ENCODE data around the gene COMMD6. TPM values are rescaled to one million over a fixed set of nuclear protein-coding genes. Genes with fewer than 3 reads are reported as not detected.

The COMMD6 gene
- total RNA-seq (2022): 101 and 104 TPM in 2 replicates
- percentile 84 among the genes with signal in this experiment for Bru-seq, nascent RNA
- percentile 69 among the genes with signal in this experiment for BruChase-seq, experiment 1, labeled RNA remaining after a 2-hour chase
- percentile 77 among the genes with signal in this experiment for BruChase-seq, experiment 2, labeled RNA remaining after a 6-hour chase
- long read RNA-seq, partial matches to known transcripts: 1 of 5 reads
- long read RNA-seq, other reads (novel, unspliced or antisense): 4 of 5 reads

DNA sequence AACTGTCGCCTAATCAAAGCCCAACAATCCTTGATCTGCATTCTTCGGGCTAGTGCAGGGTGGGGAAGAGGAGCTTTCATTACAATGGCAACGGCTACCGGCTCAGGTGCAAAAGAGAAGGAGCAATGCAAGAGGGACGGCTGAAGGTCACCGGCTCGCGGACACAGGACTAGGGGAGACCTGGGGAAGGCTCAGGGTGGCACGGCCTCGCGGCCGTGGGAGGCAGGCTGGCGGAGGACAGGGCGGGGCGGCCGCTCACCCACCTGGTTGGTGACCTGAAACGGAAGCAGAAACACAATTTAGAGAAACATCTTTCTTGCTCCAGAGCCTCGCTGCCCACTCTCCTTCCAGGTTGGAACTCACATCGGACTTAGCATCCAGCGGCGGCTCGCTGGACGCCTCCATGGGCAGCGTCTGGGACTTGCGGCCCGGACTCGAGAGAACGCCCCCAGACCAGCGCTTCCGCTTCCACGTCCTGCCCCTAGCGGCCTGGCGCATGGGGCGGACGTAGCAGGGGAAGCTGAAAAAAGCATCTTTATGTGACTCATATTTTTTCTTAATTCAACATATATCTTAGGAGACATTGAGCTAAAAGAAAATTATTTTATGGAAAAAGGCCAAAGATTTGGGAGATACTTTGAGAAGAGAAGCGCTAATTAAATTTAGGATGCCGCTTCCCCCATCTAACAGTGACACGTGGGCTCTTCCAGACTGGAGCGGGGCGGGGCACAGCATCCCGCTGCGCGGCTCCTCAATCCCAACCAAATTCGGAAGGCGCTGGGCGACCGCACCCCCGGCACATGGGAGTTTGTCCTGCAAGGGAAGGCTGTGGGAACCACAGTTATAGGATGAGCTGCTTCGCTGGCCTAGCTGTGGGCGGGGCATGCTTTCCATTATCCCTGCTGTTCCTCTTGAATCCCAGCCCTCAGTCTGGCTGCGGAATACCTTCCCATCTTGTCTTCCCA lies at the start of gene COMMD6:
TSS of gene COMMD6 (minus strand) at position 441 of the 965 bp plus-strand sequence. CDS start at position 405, 36 bp downstream.
- H3K4me1 ChIP-seq: 0 out of 2 replicates have a peak, but pooled peaks cover 7% of the 10 kb centered on the region
- TF ChIP-seq, protein P1, sequence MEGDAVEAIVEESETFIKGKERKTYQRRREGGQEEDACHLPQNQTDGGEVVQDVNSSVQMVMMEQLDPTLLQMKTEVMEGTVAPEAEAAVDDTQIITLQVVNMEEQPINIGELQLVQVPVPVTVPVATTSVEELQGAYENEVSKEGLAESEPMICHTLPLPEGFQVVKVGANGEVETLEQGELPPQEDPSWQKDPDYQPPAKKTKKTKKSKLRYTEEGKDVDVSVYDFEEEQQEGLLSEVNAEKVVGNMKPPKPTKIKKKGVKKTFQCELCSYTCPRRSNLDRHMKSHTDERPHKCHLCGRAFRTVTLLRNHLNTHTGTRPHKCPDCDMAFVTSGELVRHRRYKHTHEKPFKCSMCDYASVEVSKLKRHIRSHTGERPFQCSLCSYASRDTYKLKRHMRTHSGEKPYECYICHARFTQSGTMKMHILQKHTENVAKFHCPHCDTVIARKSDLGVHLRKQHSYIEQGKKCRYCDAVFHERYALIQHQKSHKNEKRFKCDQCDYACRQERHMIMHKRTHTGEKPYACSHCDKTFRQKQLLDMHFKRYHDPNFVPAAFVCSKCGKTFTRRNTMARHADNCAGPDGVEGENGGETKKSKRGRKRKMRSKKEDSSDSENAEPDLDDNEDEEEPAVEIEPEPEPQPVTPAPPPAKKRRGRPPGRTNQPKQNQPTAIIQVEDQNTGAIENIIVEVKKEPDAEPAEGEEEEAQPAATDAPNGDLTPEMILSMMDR (IDR thresholded peaks at IDR 0.05; ENCODE audit: insufficient read depth in 1 of 2, low read depth in 1 of 2, low read length in 1 of 2, severe bottlenecking in 1 of 2, unreplicated experiment in 1 of 2): peak; percentile 30 to 80
- ChIA-PET POLR2A (no interaction called here), CTCF (interaction anchor here (1.8 kb wide), 1 partner anchor 56 kb away, joined by 14 read pairs; the partner anchor contains the start of gene TBC1D4)
- H3K36me3 Mint-ChIP-seq (ENCODE audit: insufficient read depth, unreplicated experiment): peaks cover 30% of the 10 kb centered on the region
- H3K27ac Mint-ChIP-seq (ENCODE audit: unreplicated experiment): peak within 1 kb of the TSS; percentile 87
- peak; percentile 90 to 91 for DNase-seq
- no peaks in the 10 kb centered on the region for H3K9me3 ChIP-seq
- H3K9me3 Mint-ChIP-seq (ENCODE audit: unreplicated experiment): no peaks in the 10 kb centered on the region
- H3K4me3 ChIP-seq (ENCODE audit: low read depth, low read length): peak within 1 kb of the TSS; percentile 87
- intact Hi-C loops (cut with micrococcal nuclease; ENCODE audit: unreplicated experiment): loop anchor here (1.0 to 2.0 kb wide), 2 partner anchors 12 to 55 kb away; partner anchors contain the start of genes TBC1D4 and UCHL3
- TSS peak; percentile 63 for BruUV-seq (replicated peaks)
- peaks cover 2% of the 10 kb centered on the region for H3K36me3 ChIP-seq (ENCODE audit: control insufficient read depth, insufficient read depth, low read length)
- peak within 1 kb of the TSS; percentile 92 for H3K4me3 Mint-ChIP-seq (ENCODE audit: unreplicated experiment)
- no peaks in the 10 kb centered on the region for H3K27me3 Mint-ChIP-seq (ENCODE audit: insufficient read depth, unreplicated experiment)
- H3K27me3 ChIP-seq (replicated peaks; ENCODE audit: control insufficient read depth, insufficient read depth, low read length): no peaks in the 10 kb centered on the region
- peaks cover 14% of the 10 kb centered on the region for H3K4me1 Mint-ChIP-seq (ENCODE audit: low read depth, unreplicated experiment)

DNA sequence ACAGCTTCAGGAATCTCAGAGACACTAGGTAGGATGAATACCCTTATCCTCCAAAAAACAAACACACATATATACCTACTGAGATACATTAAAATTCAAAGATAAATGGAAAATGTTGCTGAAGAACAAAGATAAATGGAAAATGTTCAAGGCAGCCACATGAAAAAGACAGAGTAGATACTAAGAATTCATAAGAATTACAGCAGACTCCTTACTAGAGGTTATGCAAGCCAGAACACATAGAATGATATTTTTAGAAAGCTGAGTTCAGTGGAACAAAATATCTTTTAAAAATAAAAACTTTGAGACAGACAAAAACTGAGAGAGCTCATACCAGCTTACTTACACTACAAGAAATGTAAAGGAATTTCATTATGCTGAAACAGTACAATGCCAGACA lies 47.5 kb upstream of the COMMD6 start:
- Mint-ChIP-seq H3K27me3 (ENCODE audit: insufficient read depth, unreplicated experiment) (no peaks in the 10 kb centered on the region), H3K27ac (ENCODE audit: unreplicated experiment) (no peak overlapping the region), H3K36me3 (ENCODE audit: insufficient read depth, unreplicated experiment) (peaks cover 35% of the 10 kb centered on the region), H3K4me3 (ENCODE audit: unreplicated experiment) (no peak overlapping the region), H3K4me1 (ENCODE audit: low read depth, unreplicated experiment) (peaks cover 9% of the 10 kb centered on the region), H3K9me3 (ENCODE audit: unreplicated experiment) (peaks cover 27% of the 10 kb centered on the region)
- no peaks in the 10 kb centered on the region for H3K4me1 ChIP-seq
- intact Hi-C loops (cut with micrococcal nuclease; ENCODE audit: unreplicated experiment): no loop called here
- H3K9me3 ChIP-seq: no peaks in the 10 kb centered on the region
- TF ChIP-seq, protein P1 (IDR thresholded peaks at IDR 0.05; ENCODE audit: insufficient read depth in 1 of 2, low read depth in 1 of 2, low read length in 1 of 2, severe bottlenecking in 1 of 2, unreplicated experiment in 1 of 2): no peak
- no peak overlapping the region for H3K4me3 ChIP-seq (ENCODE audit: low read depth, low read length)
- BruUV-seq (replicated peaks): no TSS peak
- H3K36me3 ChIP-seq (ENCODE audit: control insufficient read depth, insufficient read depth, low read length): no peaks in the 10 kb centered on the region
- no peak for DNase-seq
- no peaks in the 10 kb centered on the region for H3K27me3 ChIP-seq (replicated peaks; ENCODE audit: control insufficient read depth, insufficient read depth, low read length)
- CTCF ChIA-PET: no interaction called here
- POLR2A ChIA-PET: no interaction called here

DNA sequence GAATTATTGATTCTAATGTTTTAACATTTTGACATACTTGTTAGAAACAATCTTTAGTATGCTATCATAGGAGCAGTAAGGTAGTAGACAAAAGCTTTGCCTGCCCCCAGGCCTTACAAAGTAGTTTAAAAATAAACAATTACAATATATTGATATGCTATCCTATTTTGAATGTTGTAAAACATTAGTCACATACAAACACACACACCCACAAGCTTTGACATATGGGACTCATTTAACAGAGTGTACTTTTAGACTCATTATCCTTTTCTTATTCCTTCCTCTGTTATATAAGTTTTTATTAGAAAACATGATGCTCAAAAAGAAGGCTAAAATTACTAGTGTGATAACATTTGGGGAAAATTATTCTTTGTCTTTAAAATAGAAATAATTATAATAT lies 45.5 kb upstream of the COMMD6 start:
- Mint-ChIP-seq H3K4me1 (ENCODE audit: low read depth, unreplicated experiment) (peaks cover 9% of the 10 kb centered on the region), H3K9me3 (ENCODE audit: unreplicated experiment) (peaks cover 20% of the 10 kb centered on the region), H3K27me3 (ENCODE audit: insufficient read depth, unreplicated experiment) (no peaks in the 10 kb centered on the region), H3K27ac (ENCODE audit: unreplicated experiment) (no peak overlapping the region), H3K36me3 (ENCODE audit: insufficient read depth, unreplicated experiment) (peaks cover 31% of the 10 kb centered on the region), H3K4me3 (ENCODE audit: unreplicated experiment) (no peak overlapping the region)
- TF ChIP-seq, protein P1 (IDR thresholded peaks at IDR 0.05; ENCODE audit: insufficient read depth in 1 of 2, low read depth in 1 of 2, low read length in 1 of 2, severe bottlenecking in 1 of 2, unreplicated experiment in 1 of 2): no peak
- intact Hi-C loops (cut with micrococcal nuclease; ENCODE audit: unreplicated experiment): no loop called here
- H3K27me3 ChIP-seq (replicated peaks; ENCODE audit: control insufficient read depth, insufficient read depth, low read length): no peaks in the 10 kb centered on the region
- no TSS peak for BruUV-seq (replicated peaks)
- H3K4me3 ChIP-seq (ENCODE audit: low read depth, low read length): no peak overlapping the region
- no peaks in the 10 kb centered on the region for H3K36me3 ChIP-seq (ENCODE audit: control insufficient read depth, insufficient read depth, low read length)
- ChIA-PET CTCF (no interaction called here), POLR2A (no interaction called here)
- H3K4me1 ChIP-seq: no peaks in the 10 kb centered on the region
- H3K9me3 ChIP-seq: no peaks in the 10 kb centered on the region
- DNase-seq: no peak

Data from Caco-2 (cell line).